ENCODE data around the gene MMP19. TPM values are rescaled to one million over a fixed set of nuclear protein-coding genes. Genes with fewer than 3 reads are reported as not detected.
"Not testable (repeated sequence)": the region's sequence is repeated elsewhere in the genome, so short reads cannot be mapped to it uniquely, and the experiment has no call there.

Gene MMP19
- total RNA-seq, 4 donors from 2014 or later: 1.5 to 3.1 (median 1.8) TPM

GRCh38 chr12:55843431-55843830, 695 bp upstream of the MMP19 start:
- WGBS, 2 donors: 90 to 94% methylated on average over 3 to 4 of the region's 4 CpGs
- H3K4me3 ChIP-seq: no peak overlapping the region
- H3K27me3 ChIP-seq: peaks cover 0 to 7% (median 0%) of the 10 kb centered on the region in 4 donors
- peaks cover 0 to 32% (median 1%) of the 10 kb centered on the region in 3 donors for H3K4me1 ChIP-seq
- no peaks in the 10 kb centered on the region for H3K36me3 ChIP-seq
- no peaks in the 10 kb centered on the region for H3K9me3 ChIP-seq
- TF ChIP-seq POLR2A (IDR thresholded peaks at IDR 0.05) (no peak), CTCF (IDR thresholded peaks at IDR 0.05) (no peak)
- peak overlapping the region in 1 of 4 donors; percentile 83 for H3K27ac ChIP-seq
- no peak for DNase-seq
- intact Hi-C loops (cut with DNase I): no loop called here

GRCh38 chr12:55840581-55841351, 2.0 kb downstream of the MMP19 start:
- Histone ChIP-seq H3K27me3 (peaks cover 0 to 7% (median 0%) of the 10 kb centered on the region in 4 donors), H3K36me3 (peaks cover 0 to 4% (median 0%) of the 10 kb centered on the region in 3 donors), H3K4me3 (no peak overlapping the region), H3K27ac (no peak overlapping the region), H3K4me1 (peaks cover 0 to 12% (median 0%) of the 10 kb centered on the region in 3 donors), H3K9me3 (no peaks in the 10 kb centered on the region)
- TF ChIP-seq POLR2A (IDR thresholded peaks at IDR 0.05) (no peak), CTCF (IDR thresholded peaks at IDR 0.05) (no peak)
- intact Hi-C loops (cut with DNase I): no loop called here
- no peak for DNase-seq
- WGBS, 2 donors: 88 to 94% methylated on average over 10 to 11 of the region's 11 CpGs

- H3K27ac ChIP-seq: no peak overlapping the region
- peaks cover 0 to 7% (median 0%) of the 10 kb centered on the region in 3 donors for H3K36me3 ChIP-seq
- no peak for DNase-seq
- intact Hi-C loops (cut with DNase I): no loop called here
- WGBS, 2 donors: 88 to 91% methylated on average over 10 to 11 of the region's 11 CpGs
- peaks cover 0 to 7% (median 0%) of the 10 kb centered on the region in 4 donors for H3K27me3 ChIP-seq
- H3K4me3 ChIP-seq: no peak overlapping the region
- H3K9me3 ChIP-seq: no peaks in the 10 kb centered on the region
- H3K4me1 ChIP-seq: peaks cover 0 to 12% (median 0%) of the 10 kb centered on the region in 3 donors
- TF ChIP-seq POLR2A (IDR thresholded peaks at IDR 0.05) (no peak), CTCF (IDR thresholded peaks at IDR 0.05) (no peak)
Measured at GRCh38 chr12:55839345-55840140, 3.2 kb downstream of the MMP19 start.

- Histone ChIP-seq H3K27me3 (peaks cover 0 to 7% (median 0%) of the 10 kb centered on the region in 4 donors), H3K9me3 (no peaks in the 10 kb centered on the region), H3K27ac (no peak overlapping the region), H3K4me3 (no peak overlapping the region), H3K4me1 (peaks cover 0 to 14% (median 0%) of the 10 kb centered on the region in 3 donors), H3K36me3 (peaks cover 0 to 7% (median 0%) of the 10 kb centered on the region in 3 donors)
- 68 to 100% methylated on average over 2 of the region's 3 CpGs for WGBS, 2 donors
- TF ChIP-seq POLR2A (IDR thresholded peaks at IDR 0.05): no peak
- TF ChIP-seq CTCF (IDR thresholded peaks at IDR 0.05): no peak
- intact Hi-C loops (cut with DNase I): no loop called here
- no peak for DNase-seq
Measured at GRCh38 chr12:55838361-55838760, 4.4 kb downstream of the MMP19 start.

DNA sequence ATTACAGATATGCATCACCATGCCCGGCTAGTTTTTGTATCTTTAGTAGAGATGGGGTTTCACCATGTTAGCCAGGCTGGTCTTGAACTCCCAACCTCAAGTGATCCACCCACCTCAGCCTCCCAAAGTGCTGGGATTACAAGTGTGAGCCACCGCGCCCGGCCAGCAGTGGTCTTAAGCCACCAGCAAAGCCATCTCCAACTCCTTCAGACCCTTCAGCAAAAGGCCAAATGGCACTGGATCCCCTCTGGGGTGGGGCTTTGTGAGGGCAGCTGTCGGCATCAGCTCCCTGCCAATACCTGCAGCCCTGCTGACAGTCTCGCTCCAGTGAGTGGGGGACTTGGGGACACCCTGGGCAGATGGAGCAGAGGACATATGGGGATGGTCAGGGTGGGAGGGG, 8.3 kb downstream of the MMP19 start:
- H3K9me3 ChIP-seq; H3K36me3 ChIP-seq; H3K4me3 ChIP-seq; DNase-seq; H3K27me3 ChIP-seq; H3K27ac ChIP-seq; intact Hi-C loops (cut with DNase I): not testable (repeated sequence)
- H3K4me1 ChIP-seq: peaks cover 10 to 33% (median 11%) of the 10 kb centered on the region in 3 donors
- 83 to 88% methylated on average over 1 of the region's 6 CpGs for WGBS, 2 donors

Measured in esophagus squamous epithelium (tissue), 5 donors.